NT2/D1 (cell line): ENCODE data around the gene POLN.

ENCODE experiments used
- SUZ12 ChIP-seq: IDR thresholded peaks from 2 replicates; pipeline ENCODE4 v1.6.1; 2011; ENCODE audit not compliant: insufficient read length, insufficient read depth; ENCODE audit errors: extremely low read depth
- ZNF274 ChIP-seq: IDR thresholded peaks from 2 replicates; pipeline ENCODE4 v1.6.1; 2011; ENCODE audit warnings: mild to moderate bottlenecking, low read depth, low read length

DNA sequence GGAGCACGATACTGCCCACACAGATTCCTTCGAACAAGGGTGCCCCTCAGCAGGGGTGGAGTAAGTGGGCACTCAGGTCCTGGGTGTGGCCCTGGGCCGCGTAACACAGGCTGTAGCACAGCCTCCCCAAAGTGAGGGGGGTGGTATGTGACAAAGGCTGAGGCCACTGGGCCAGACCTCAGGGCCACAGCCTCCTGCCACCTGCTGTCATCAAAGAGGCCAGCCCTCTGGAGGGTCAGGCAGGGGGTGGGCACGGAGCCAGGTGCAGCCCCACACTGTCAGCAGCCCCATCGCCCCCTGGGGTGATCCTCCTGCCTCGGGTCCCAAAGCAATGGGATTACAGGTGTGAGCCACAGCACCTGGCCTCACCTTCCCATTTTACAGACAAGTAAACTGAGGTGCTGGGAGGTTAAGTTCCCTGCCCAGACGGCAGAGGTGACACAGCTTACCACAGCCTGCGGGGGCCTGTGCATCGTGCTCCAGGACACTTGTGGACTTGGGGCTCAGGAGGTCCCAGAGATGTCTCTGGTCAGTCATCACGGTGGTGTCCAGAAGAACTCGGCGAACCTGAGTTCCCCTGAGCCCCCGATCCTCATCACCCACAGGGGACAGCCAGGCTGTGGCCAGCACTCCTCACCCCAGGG lies 47.5 kb upstream of the POLN start:
- no peak for TF ChIP-seq SUZ12
- TF ChIP-seq ZNF274 = no peak
